AG10803 (cell line): ENCODE measurements around the gene SOX5.
"Not testable (repeated sequence)": the region's sequence is repeated elsewhere in the genome, so short reads cannot be mapped to it uniquely, and the experiment has no call there.

ENCODE experiments used
- DNase-seq: peaks from one replicate; pipeline ENCODE4 v3.0.0; 2010; ENCODE audit warnings: low read depth
- H3K4me3 ChIP-seq: 2 replicates; pipeline ENCODE4 v1.5.1; 2011; ENCODE audit warnings: mild to moderate bottlenecking, low read length, control low read depth
- TF ChIP-seq, protein P1 (sequence below): conservative IDR thresholded peaks from 2 replicates; pipeline ENCODE4 v1.5.1; 2011; ENCODE audit warnings: mild to moderate bottlenecking, low read length, control low read depth, inconsistent platforms

Gene SOX5

DNA sequence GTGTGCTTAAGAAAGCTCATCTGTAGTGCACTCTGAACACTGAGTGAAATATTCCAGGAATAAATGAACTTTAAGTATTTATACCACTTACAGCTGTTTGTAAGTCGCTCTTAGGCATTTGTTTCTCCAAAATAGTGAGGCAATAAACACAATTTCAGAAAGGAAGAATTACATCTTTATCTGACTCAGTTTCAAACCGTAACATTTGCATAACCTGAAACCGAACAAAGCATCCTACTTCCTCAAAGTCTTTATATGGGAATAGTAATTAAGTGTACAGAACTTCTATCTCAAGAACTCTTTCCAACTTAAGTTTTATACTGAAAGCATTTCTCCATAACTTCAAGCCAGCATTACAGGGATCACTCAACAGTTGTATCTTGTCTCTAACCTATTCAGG, 58.4 kb downstream of the SOX5 start:
- TF ChIP-seq, protein P1, sequence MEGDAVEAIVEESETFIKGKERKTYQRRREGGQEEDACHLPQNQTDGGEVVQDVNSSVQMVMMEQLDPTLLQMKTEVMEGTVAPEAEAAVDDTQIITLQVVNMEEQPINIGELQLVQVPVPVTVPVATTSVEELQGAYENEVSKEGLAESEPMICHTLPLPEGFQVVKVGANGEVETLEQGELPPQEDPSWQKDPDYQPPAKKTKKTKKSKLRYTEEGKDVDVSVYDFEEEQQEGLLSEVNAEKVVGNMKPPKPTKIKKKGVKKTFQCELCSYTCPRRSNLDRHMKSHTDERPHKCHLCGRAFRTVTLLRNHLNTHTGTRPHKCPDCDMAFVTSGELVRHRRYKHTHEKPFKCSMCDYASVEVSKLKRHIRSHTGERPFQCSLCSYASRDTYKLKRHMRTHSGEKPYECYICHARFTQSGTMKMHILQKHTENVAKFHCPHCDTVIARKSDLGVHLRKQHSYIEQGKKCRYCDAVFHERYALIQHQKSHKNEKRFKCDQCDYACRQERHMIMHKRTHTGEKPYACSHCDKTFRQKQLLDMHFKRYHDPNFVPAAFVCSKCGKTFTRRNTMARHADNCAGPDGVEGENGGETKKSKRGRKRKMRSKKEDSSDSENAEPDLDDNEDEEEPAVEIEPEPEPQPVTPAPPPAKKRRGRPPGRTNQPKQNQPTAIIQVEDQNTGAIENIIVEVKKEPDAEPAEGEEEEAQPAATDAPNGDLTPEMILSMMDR = no peak
- no peak overlapping the region for H3K4me3 ChIP-seq
- DNase-seq = no peak

DNA sequence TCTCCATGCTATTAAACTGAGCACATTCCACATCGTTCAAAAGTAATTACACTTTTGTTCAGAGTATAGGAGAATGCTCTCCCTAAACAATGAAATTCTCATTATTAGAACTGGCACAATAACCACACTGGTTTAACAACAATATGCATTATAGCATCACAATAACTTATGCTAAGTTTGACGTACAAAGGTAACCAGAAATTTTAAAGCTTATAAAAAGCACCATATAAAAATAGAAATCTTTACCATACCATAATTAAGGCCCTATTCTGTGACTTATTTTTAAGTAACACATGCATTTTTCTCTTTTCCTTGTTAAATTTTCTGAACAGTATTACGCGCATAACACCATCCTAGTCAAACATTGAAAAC, 60.4 kb downstream of the SOX5 start:
- TF ChIP-seq, protein P1 = no peak
- no peak overlapping the region for H3K4me3 ChIP-seq
- DNase-seq = no peak

DNA sequence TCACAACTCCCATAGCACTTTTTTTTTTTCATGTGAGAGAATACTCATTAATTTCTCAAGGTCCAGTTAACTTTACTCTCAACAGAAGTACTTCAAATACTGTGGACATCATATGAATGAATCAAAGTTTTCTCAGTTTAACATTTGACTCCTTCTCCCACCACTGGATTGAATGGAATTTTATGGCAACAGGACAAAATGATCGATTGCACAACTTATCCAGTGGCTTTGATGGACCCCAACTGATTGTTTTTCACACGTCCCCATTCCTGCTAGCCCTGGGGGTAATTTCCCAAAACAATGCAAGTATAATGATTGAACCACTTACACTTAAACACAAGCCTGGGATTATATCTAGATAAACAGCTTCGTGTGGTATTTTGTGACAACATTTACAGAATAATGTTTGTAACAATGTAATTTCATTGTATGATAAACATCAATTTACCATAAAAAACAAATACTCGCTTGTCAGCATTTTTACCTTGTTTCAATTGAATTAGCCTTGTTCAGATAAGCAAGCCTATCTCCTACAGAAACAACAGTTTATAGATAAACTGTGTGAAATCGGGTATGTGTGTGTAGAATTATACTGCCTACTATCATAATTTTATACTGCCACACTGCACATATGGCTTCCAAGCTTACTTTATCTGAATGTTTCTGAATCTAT, 60.9 kb downstream of the SOX5 start:
- TF ChIP-seq, protein P1 = no peak
- no peak for DNase-seq
- no peak overlapping the region for H3K4me3 ChIP-seq

DNA sequence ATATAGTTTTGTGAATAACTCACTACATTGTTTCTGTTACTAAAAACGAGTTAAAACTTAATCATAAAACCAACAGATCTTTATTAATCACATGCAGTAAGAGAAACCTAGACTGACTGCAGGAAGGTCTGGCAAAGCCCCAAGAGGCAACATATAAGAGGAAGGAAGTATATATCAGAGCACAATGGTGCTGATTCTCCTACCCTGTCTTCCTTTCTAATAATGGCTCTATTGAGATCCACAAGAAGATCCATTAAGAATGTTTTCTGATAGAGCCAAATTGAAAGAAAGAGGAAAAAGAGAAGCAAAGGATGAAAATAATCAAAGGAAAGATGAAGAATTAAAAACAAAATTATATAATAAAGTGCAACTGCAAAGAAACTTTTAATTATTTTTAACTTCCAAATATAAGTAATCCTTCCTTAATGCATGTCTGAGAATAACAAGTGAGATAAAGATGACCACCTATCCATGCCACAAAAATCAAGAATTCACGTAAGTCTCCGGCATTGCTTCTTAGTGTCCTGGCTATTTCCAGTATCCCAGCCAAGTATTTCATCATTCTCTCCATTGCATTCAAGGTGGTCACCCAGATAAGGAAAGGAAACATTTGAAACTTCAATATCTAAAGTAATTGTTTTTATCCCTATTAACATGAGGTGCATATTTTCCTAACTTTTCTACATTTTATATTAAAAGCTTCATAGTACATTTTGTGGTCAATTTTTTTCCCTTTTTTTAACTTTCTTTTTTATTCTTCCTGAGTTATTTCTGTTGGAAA, 62.2 kb downstream of the SOX5 start:
- TF ChIP-seq, protein P1 = no peak
- no peak for DNase-seq
- H3K4me3 ChIP-seq = no peak overlapping the region

DNA sequence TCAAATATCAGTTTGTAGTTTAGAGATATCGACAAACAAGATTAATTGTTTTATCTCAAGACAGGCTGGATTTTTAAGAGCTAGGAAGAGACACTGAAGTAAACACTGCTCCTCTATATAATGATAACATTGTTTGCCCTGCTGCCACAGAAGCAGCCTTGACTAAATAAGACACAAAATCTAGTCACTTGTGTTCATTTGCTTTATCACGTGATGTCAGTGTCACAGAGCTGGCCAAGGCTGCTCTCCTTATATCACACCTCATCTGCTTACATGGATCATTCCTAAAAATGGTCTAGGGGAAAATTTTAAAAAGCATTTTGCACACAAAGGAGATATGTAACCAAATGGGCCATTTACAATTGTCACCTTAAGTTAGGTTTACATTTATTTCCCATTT, 64.1 kb downstream of the SOX5 start:
- TF ChIP-seq, protein P1 = no peak
- no peak overlapping the region for H3K4me3 ChIP-seq
- no peak for DNase-seq

DNA sequence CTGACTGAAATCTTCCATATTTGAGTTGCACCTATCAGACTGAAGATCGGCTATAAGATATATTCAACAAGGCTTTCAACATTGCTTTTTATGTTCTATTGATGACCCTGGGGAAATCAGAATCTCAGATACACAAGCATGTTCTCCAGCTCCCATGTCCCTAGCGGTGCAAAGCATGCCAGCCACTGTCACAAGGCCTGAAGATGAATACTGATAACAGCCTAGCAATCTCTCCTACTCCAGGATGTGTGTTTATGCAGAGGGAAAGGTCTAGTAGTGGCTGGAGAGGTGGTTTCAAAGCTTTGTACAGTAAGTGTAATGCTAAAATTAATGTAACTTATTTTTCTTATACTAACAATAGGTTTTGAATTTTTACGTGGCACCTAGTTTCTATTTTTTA, 64.6 kb downstream of the SOX5 start:
- DNase-seq = no peak
- TF ChIP-seq, protein P1 = no peak

DNA sequence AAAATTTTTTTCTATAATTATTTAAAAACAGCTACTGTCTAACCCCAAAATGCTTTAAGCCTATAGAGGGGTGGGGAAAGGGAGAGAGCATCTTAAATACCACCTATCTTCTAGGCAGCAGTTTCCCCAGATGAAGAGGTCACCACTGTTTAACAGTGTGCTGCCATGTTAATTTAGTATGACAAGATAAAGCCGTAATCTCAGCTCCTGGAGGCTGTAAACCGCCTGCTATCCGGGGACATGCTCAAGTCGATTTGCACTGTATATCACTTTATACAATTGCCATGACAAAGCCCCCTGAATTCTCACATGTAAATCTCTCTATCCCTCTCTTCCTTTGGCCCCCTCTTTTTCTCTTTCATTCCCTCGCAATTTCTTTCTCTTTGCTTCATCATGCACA, 68.5 kb downstream of the SOX5 start:
- TF ChIP-seq, protein P1 = no peak
- no peak for DNase-seq

More for the DNA sequence above, 64.6 kb downstream of the SOX5 start:
- no peak overlapping the region for H3K4me3 ChIP-seq

DNA sequence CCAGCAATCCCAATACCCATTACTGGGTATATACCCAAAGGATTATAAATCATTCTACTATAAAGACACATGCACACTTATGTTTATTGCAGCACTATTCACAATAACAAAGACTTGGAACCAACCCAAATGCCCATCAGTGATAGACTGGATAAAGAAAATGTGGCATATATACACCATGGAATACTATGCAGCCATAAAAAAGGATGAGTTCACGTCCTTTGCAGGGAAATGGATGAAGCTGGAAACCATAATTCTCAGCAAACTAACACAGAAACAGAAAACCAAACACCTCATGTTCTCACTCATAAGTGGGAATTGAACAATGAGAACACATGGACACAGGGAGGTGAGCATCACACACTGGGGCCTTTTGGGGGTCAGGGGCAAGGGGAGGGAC, 72.9 kb downstream of the SOX5 start:
- not testable (repeated sequence) for H3K4me3 ChIP-seq, DNase-seq

More for the DNA sequence above, 68.5 kb downstream of the SOX5 start:
- H3K4me3 ChIP-seq = no peak overlapping the region
